ENCODE data around the gene PRKG1.

GRCh38 chr10:51862149-51862548 is 787.9 kb downstream of the PRKG1 start:
- TF ChIP-seq, protein P1, sequence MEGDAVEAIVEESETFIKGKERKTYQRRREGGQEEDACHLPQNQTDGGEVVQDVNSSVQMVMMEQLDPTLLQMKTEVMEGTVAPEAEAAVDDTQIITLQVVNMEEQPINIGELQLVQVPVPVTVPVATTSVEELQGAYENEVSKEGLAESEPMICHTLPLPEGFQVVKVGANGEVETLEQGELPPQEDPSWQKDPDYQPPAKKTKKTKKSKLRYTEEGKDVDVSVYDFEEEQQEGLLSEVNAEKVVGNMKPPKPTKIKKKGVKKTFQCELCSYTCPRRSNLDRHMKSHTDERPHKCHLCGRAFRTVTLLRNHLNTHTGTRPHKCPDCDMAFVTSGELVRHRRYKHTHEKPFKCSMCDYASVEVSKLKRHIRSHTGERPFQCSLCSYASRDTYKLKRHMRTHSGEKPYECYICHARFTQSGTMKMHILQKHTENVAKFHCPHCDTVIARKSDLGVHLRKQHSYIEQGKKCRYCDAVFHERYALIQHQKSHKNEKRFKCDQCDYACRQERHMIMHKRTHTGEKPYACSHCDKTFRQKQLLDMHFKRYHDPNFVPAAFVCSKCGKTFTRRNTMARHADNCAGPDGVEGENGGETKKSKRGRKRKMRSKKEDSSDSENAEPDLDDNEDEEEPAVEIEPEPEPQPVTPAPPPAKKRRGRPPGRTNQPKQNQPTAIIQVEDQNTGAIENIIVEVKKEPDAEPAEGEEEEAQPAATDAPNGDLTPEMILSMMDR (IDR thresholded peaks at IDR 0.05; ENCODE audit: borderline replicate concordance, extremely low read depth, low read length, poor library complexity, severe bottlenecking), result no peak
- TF ChIP-seq EZH2 (IDR thresholded peaks at IDR 0.05; ENCODE audit: borderline replicate concordance, low read depth, low read length, severe bottlenecking), result no peak
